ENCODE results near the gene ZG16B. TPM values are rescaled to one million over a fixed set of nuclear protein-coding genes. Genes with fewer than 3 reads are reported as not detected.

Gene ZG16B
- total RNA-seq, 1 donor from 2014 or later: not detected

GRCh38 chr16:2866431-2866830 is 36.3 kb downstream of the ZG16B start:
- peaks cover 2% of the 10 kb centered on the region for H3K4me1 Mint-ChIP-seq
- H3K27me3 ChIP-seq: peaks cover 73% of the 10 kb centered on the region
- H3K9me3 Mint-ChIP-seq: no peaks in the 10 kb centered on the region
- H3K4me3 Mint-ChIP-seq: peak overlapping the region; percentile 3
- H3K9ac ChIP-seq: no peak overlapping the region
- no peak overlapping the region for H2AFZ ChIP-seq (replicated peaks)
- DNase-seq (ENCODE audit: low spot score): no peak
- H3K79me2 ChIP-seq (ENCODE audit: low read depth): no peaks in the 10 kb centered on the region
- H3K9me3 ChIP-seq (ENCODE audit: low read depth): no peaks in the 10 kb centered on the region
- no peak overlapping the region for H3K4me2 ChIP-seq
- H3K36me3 Mint-ChIP-seq: no peaks in the 10 kb centered on the region
- H3K4me1 ChIP-seq: no peaks in the 10 kb centered on the region
- H4K20me1 ChIP-seq (ENCODE audit: low read depth): no peaks in the 10 kb centered on the region
- H3K36me3 ChIP-seq: no peaks in the 10 kb centered on the region
- TF ChIP-seq CTCF (IDR thresholded peaks at IDR 0.05) (no peak), EZH2 (IDR thresholded peaks at IDR 0.05) (no peak), EZH2phosphoT487 (IDR thresholded peaks at IDR 0.05) (no peak)
- H3K27ac Mint-ChIP-seq: no peak overlapping the region
- H3K4me3 ChIP-seq: no peak overlapping the region
- no peak overlapping the region for H3K27ac ChIP-seq
- H3K27me3 Mint-ChIP-seq (ENCODE audit: insufficient read depth, low read depth): peaks cover 7% of the 10 kb centered on the region
- H3F3A ChIP-seq (ENCODE audit: low read depth): no peaks in the 10 kb centered on the region

- no peaks in the 10 kb centered on the region for H3K36me3 Mint-ChIP-seq
- no peak for DNase-seq (ENCODE audit: low spot score)
- Histone ChIP-seq H2AFZ (replicated peaks) (peak overlapping the region; percentile 99), H3K4me1 (no peaks in the 10 kb centered on the region), H3K4me3 (peak overlapping the region; percentile 57), H4K20me1 (ENCODE audit: low read depth) (no peaks in the 10 kb centered on the region), H3K79me2 (ENCODE audit: low read depth) (no peaks in the 10 kb centered on the region), H3K4me2 (peak overlapping the region; percentile 78), H3K9me3 (ENCODE audit: low read depth) (no peaks in the 10 kb centered on the region), H3K27ac (no peak overlapping the region), H3F3A (ENCODE audit: low read depth) (no peaks in the 10 kb centered on the region), H3K27me3 (peaks cover 84% of the 10 kb centered on the region), H3K9ac (no peak overlapping the region), H3K36me3 (no peaks in the 10 kb centered on the region)
- H3K27me3 Mint-ChIP-seq (ENCODE audit: insufficient read depth, low read depth): peaks cover 6% of the 10 kb centered on the region
- no peak for TF ChIP-seq EZH2phosphoT487 (IDR thresholded peaks at IDR 0.05)
- TF ChIP-seq EZH2 (IDR thresholded peaks at IDR 0.05): no peak
- TF ChIP-seq CTCF (IDR thresholded peaks at IDR 0.05): no peak
- H3K9me3 Mint-ChIP-seq: no peaks in the 10 kb centered on the region
- H3K27ac Mint-ChIP-seq: no peak overlapping the region
- peak overlapping the region; percentile 85 for H3K4me3 Mint-ChIP-seq
- peaks cover 2% of the 10 kb centered on the region for H3K4me1 Mint-ChIP-seq
Measured at GRCh38 chr16:2867661-2867986, 37.5 kb downstream of the ZG16B start.

- no peaks in the 10 kb centered on the region for H3K79me2 ChIP-seq (ENCODE audit: low read depth)
- no peaks in the 10 kb centered on the region for H3K9me3 ChIP-seq (ENCODE audit: low read depth)
- H3F3A ChIP-seq (ENCODE audit: low read depth): no peaks in the 10 kb centered on the region
- H4K20me1 ChIP-seq (ENCODE audit: low read depth): no peaks in the 10 kb centered on the region
- peak overlapping the region; percentile 57 for H3K4me3 ChIP-seq
- H3K27ac ChIP-seq: no peak overlapping the region
- peak overlapping the region; percentile 99 for H2AFZ ChIP-seq (replicated peaks)
- Mint-ChIP-seq H3K4me1 (peaks cover 2% of the 10 kb centered on the region), H3K9me3 (no peaks in the 10 kb centered on the region), H3K27me3 (ENCODE audit: insufficient read depth, low read depth) (peaks cover 6% of the 10 kb centered on the region), H3K36me3 (no peaks in the 10 kb centered on the region), H3K4me3 (peak overlapping the region; percentile 85), H3K27ac (peak overlapping the region; percentile 53)
- no peaks in the 10 kb centered on the region for H3K36me3 ChIP-seq
- no peak overlapping the region for H3K9ac ChIP-seq
- H3K4me2 ChIP-seq: peak overlapping the region; percentile 78
- no peaks in the 10 kb centered on the region for H3K4me1 ChIP-seq
- TF ChIP-seq EZH2phosphoT487 (IDR thresholded peaks at IDR 0.05) (no peak), EZH2 (IDR thresholded peaks at IDR 0.05) (no peak), CTCF (IDR thresholded peaks at IDR 0.05) (peak; percentile 95)
- peaks cover 90% of the 10 kb centered on the region for H3K27me3 ChIP-seq
- DNase-seq (ENCODE audit: low spot score): peak; percentile 93
Measured at GRCh38 chr16:2867987-2868789, 38.1 kb downstream of the ZG16B start.
